Neural crest cell (in vitro differentiated cells): ENCODE results near the gene DQX1. TPM values are rescaled to one million over a fixed set of nuclear protein-coding genes. Genes with fewer than 3 reads are reported as not detected.

Experiments used
- DNase-seq: peaks from one replicate; pipeline ENCODE4 v3.0.0; 2021; ENCODE audit warnings: low read depth, mixed read lengths, low spot score
- H3K27ac Mint-ChIP-seq: one replicate; pipeline ENCODE4 v1.8.0; 2021; ENCODE audit warnings: mild to moderate bottlenecking, mixed read lengths; ENCODE audit not compliant: unreplicated experiment
- H3K27me3 Mint-ChIP-seq: 2 replicates; pipeline ENCODE4 v1.8.0; 2021; ENCODE audit warnings: low read depth, mild to moderate bottlenecking, mixed read lengths
- H3K36me3 Mint-ChIP-seq: 2 replicates; pipeline ENCODE4 v1.8.0; 2021; ENCODE audit warnings: low read depth, mild to moderate bottlenecking, mixed read lengths
- H3K4me1 Mint-ChIP-seq: 2 replicates; pipeline ENCODE4 v1.8.0; 2021; ENCODE audit warnings: mixed read lengths
- H3K4me3 Mint-ChIP-seq: one replicate; pipeline ENCODE4 v1.8.0; 2021; ENCODE audit warnings: mild to moderate bottlenecking, mixed read lengths
- H3K9me3 Mint-ChIP-seq: 2 replicates; pipeline ENCODE4 v1.8.0; 2021; ENCODE audit warnings: mixed read lengths
- total RNA-seq: library from RNA; stranded (reverse); gene quantifications from 2 replicates; pipeline ENCODE4 v1.2.1, GENCODE V29; 2021
- TF ChIP-seq, protein P1 (sequence below): fragments of 200-600 bp; sonication (generic); conservative IDR thresholded peaks from 2 replicates; pipeline ENCODE4 v1.5.0; 2021; ENCODE audit warnings: antibody characterized with exemption, mild to moderate bottlenecking

The DQX1 gene
- total RNA-seq, 1 donor from 2014 or later: 0.49 TPM

DNA sequence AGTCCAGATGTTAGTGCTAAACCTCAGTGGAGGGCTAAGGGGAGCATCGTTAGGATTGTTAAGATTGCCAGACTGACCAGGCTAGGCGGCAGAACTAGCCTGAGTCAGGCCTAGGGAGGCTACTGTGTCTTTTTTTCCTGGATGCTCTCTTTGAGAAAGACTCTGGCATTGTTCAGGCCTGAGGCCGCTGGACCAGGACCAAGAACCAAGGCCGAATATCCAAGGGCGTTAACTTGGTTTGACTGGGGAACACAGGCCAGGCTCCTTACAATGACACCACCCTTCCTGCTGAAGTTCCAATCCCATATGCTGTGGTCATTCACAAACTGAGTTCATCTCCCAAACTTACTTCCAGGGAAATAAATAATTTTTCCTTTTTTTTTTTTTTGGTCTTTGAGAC lies 14.3 kb upstream of the DQX1 start:
- TF ChIP-seq, protein P1, sequence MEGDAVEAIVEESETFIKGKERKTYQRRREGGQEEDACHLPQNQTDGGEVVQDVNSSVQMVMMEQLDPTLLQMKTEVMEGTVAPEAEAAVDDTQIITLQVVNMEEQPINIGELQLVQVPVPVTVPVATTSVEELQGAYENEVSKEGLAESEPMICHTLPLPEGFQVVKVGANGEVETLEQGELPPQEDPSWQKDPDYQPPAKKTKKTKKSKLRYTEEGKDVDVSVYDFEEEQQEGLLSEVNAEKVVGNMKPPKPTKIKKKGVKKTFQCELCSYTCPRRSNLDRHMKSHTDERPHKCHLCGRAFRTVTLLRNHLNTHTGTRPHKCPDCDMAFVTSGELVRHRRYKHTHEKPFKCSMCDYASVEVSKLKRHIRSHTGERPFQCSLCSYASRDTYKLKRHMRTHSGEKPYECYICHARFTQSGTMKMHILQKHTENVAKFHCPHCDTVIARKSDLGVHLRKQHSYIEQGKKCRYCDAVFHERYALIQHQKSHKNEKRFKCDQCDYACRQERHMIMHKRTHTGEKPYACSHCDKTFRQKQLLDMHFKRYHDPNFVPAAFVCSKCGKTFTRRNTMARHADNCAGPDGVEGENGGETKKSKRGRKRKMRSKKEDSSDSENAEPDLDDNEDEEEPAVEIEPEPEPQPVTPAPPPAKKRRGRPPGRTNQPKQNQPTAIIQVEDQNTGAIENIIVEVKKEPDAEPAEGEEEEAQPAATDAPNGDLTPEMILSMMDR: no peak
- Mint-ChIP-seq H3K4me3 (no peak overlapping the region), H3K27ac (no peak overlapping the region), H3K27me3 (no peaks in the 10 kb centered on the region), H3K9me3 (no peaks in the 10 kb centered on the region), H3K4me1 (no peaks in the 10 kb centered on the region), H3K36me3 (no peaks in the 10 kb centered on the region)
- DNase-seq: no peak

DNA sequence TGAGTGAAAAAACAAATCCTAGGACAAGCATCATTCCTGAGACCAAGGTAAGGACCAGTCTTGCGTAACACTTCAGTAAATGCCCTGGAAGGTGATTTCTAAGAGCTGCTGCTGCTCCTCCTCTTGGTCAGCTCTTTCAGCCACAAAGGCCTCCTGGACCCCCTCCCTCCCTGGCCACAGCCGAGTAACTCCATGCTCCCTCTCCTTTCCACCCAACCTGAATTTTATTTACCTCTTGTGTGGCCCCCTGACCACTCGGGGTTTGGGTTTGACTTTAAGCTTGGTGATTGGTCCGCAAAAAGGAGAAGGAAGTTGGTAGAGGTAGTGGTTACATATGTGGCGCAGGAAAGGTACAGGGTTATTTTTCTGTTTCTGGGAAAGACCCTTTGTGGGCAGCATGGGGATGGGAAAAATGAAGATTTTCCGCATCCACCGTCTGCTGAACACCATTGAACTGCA lies 12.9 kb upstream of the DQX1 start:
- Mint-ChIP-seq H3K4me3 (no peak overlapping the region), H3K36me3 (no peaks in the 10 kb centered on the region), H3K4me1 (no peaks in the 10 kb centered on the region), H3K9me3 (no peaks in the 10 kb centered on the region), H3K27me3 (no peaks in the 10 kb centered on the region), H3K27ac (no peak overlapping the region)
- TF ChIP-seq, protein P1: no peak
- no peak for DNase-seq

DNA sequence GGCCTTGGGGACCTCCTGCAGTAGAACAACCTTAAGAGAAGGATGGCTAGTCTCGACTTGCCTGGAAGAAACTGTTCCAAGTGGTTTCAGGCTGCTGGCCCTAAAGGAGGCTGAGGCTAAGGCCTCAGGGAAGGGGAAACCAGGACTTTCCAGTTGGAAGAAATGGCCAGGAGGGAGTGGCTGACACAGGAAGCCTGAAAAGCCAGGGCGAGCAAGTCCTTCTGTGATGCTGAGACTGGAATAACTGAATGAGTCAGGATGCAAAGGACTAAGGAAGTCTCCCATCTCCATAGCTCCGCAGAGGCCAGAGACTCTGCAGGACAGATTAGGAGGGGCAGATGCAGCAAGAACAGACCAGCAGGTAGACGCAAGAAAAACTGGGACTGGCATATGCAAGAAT lies 11.1 kb upstream of the DQX1 start:
- Mint-ChIP-seq H3K36me3 (peaks cover 3% of the 10 kb centered on the region), H3K27ac (no peak overlapping the region), H3K4me3 (no peak overlapping the region), H3K9me3 (no peaks in the 10 kb centered on the region), H3K27me3 (no peaks in the 10 kb centered on the region), H3K4me1 (peaks cover 7% of the 10 kb centered on the region)
- no peak for DNase-seq
- TF ChIP-seq, protein P1: no peak

DNA sequence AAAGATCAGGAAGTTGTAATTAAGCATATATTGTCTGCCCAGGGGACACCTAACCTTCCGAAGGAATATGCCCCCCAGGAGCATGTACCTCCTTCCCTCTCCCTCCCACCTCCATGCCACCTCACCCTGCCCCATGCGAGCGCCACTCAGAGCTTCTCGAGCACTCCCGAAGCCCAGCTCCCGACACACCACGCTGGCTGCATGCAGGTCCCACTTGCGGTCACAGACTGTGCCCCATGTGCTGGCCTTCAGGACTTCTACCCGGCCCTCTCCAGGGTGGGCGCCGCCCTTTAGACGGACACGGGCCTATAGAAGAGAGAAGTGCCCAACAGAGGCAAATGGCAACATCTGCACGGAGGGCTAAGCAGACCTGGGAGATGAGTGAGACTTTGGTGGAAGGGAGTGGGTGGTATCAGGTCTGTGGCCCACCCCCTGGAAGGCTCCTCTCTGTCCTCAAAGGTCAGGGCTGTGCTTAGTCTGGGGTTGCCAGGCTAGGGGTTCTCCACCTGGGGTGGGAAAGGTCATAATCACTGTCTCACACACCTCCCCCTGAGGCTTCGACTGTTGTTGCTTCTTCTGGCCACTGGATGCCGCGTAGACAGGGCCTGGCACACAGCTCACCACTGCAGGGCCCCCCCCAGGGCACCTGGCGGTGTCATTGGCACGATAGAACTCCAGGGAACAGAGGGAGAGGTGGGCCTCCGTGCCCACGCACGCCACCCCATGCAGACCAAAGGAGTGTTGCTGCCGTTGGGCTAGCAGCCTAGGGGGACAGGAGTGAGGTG lies 10.3 kb upstream of the DQX1 start:
- Mint-ChIP-seq H3K4me3 (no peak overlapping the region), H3K4me1 (peaks cover 15% of the 10 kb centered on the region), H3K36me3 (peaks cover 3% of the 10 kb centered on the region), H3K27ac (no peak overlapping the region), H3K9me3 (no peaks in the 10 kb centered on the region), H3K27me3 (no peaks in the 10 kb centered on the region)
- TF ChIP-seq, protein P1: no peak
- no peak for DNase-seq

DNA sequence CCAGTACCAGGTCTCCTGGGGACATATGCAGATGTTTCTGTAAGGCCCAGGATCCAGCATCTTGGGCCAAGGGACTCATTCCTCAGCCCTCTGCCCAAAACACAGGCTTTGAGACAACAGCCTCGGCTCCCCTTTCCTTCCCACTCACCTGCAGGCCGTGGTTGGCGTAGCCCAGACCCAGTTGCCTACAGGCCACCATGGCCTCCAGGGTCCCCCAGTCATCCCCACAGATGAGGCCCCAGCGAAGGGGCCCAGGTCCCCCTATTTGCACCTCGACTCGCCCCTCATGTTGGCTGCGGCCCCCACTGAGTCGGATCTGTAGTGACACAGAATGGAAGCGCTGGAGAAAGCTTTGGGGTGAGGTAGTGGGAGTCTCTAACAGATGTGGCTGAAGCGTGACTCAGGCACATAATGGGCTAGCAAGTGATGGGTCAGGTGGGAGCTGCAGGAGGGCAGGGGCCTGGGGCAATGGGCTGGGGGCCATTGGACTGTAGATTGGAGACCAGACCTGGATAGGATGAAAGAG lies 9.5 kb upstream of the DQX1 start:
- no peak overlapping the region for H3K27ac Mint-ChIP-seq
- H3K4me1 Mint-ChIP-seq: peaks cover 24% of the 10 kb centered on the region
- TF ChIP-seq, protein P1: no peak
- H3K9me3 Mint-ChIP-seq: no peaks in the 10 kb centered on the region
- peaks cover 3% of the 10 kb centered on the region for H3K36me3 Mint-ChIP-seq
- no peaks in the 10 kb centered on the region for H3K27me3 Mint-ChIP-seq
- DNase-seq: no peak
- no peak overlapping the region for H3K4me3 Mint-ChIP-seq
